CD4-positive, alpha-beta T cell (primary cell): ENCODE results near the gene OTOGL. TPM values are rescaled to one million over a fixed set of nuclear protein-coding genes. Genes with fewer than 3 reads are reported as not detected.

Experiments used
- ATAC-seq: fragments of 200-7000 bp; cut with Tn5 transposase; one replicate; pipeline ENCODE4 v1.10.0; 2022; ENCODE audit warnings: mild to moderate bottlenecking; ENCODE audit not compliant: poor library complexity
- CTCF ChIA-PET: fragments of 350-600 bp; sonication (Branson Sonifier 250); formaldehyde crosslinking; loops from one replicate; lab custom pipeline; 2021; ENCODE audit warnings: antibody characterized with exemption, inconsistent platforms; lab: Charles Lee
- POLR2A ChIA-PET: fragments of 350-600 bp; sonication (Branson Sonifier 250); formaldehyde crosslinking; loops from one replicate; lab custom pipeline; 2021; ENCODE audit warnings: antibody characterized with exemption, inconsistent platforms; lab: Charles Lee
- DNase-seq, 14 experiments: peaks; one replicate each; pipeline ENCODE4 v3.0.0-alpha.2; 2013 to 2020; ENCODE audit warnings: mixed read lengths in 2 of 14
- H3K27ac ChIP-seq, 2 donors: one replicate each; pipeline versions ENCODE4 v1.5.1 to v1.7.0; 2013; ENCODE audit warnings: low read length in 2 of 2, low read depth in 1 of 2, mild to moderate bottlenecking in 1 of 2
- H3K27me3 ChIP-seq, 2 experiments: 1 replicate in 1 of 2; 2 replicates in 1 of 2; pipeline versions ENCODE4 v1.6.1 to v1.7.0; 2013; ENCODE audit warnings: low read length in 2 of 2, control low read depth in 1 of 2, mild to moderate bottlenecking in 1 of 2, moderate library complexity in 1 of 2; ENCODE audit not compliant: insufficient read depth in 2 of 2, control insufficient read depth in 1 of 2
- H3K36me3 ChIP-seq: one replicate; pipeline ENCODE4 v1.6.1; 2013; ENCODE audit warnings: low read length, control low read depth; ENCODE audit not compliant: insufficient read depth
- H3K4me1 ChIP-seq: one replicate; pipeline ENCODE4 v1.6.1; 2013; ENCODE audit warnings: low read length, control low read depth; ENCODE audit not compliant: insufficient read depth
- H3K4me3 ChIP-seq: one replicate; pipeline ENCODE4 v1.5.1; 2013; ENCODE audit warnings: mild to moderate bottlenecking, low read length, moderate library complexity
- H3K9me3 ChIP-seq, 2 experiments: 1 replicate in 1 of 2; 2 replicates in 1 of 2; pipeline versions ENCODE4 v1.6.1 to v1.7.0; 2013; ENCODE audit warnings: low read length in 2 of 2, mild to moderate bottlenecking in 2 of 2, control low read depth in 1 of 2, moderate library complexity in 1 of 2; ENCODE audit not compliant: control insufficient read depth in 1 of 2, insufficient read depth in 1 of 2
- H3K27ac Mint-ChIP-seq: one replicate; pipeline ENCODE4 v1.8.0; 2020; ENCODE audit warnings: mixed read lengths
- H3K27me3 Mint-ChIP-seq: one replicate; pipeline ENCODE4 v1.8.0; 2021; ENCODE audit warnings: mixed read lengths
- H3K36me3 Mint-ChIP-seq: one replicate; pipeline ENCODE4 v1.8.0; 2021; ENCODE audit warnings: low read depth, mixed read lengths
- H3K4me1 Mint-ChIP-seq: one replicate; pipeline ENCODE4 v1.8.0; 2021; ENCODE audit warnings: low read depth, mixed read lengths
- H3K4me3 Mint-ChIP-seq: one replicate; pipeline ENCODE4 v1.8.0; 2020; ENCODE audit warnings: mild to moderate bottlenecking, mixed read lengths
- H3K9me3 Mint-ChIP-seq: one replicate; pipeline ENCODE4 v1.8.0; 2020; ENCODE audit warnings: mixed read lengths
- CTCF ChIP-seq: fragments of 200-600 bp; IDR thresholded peaks from one replicate; pipeline ENCODE4 v1.8.0; 2022; ENCODE audit warnings: antibody characterized with exemption, mild to moderate bottlenecking
- intact Hi-C, 2 experiments: fragments of 100-400 bp; cut with DNase I in 1 of 2; cut with micrococcal nuclease in 1 of 2; formaldehyde crosslinking; loops; one replicate each; pipeline versions ENCODE4 v1.15.1 to v1.9.0; 2023 to 2025; cut with DNase I, micrococcal nuclease
- total RNA-seq, 174 experiments: library from RNA in 2 of 174; stranded (reverse) in 2 of 174; gene quantifications; one replicate each; pipeline ENCODE4 v1.2.3 and lab custom pipeline; 2021 to 2026

The OTOGL gene
- total RNA-seq, 2 experiments from 2014 or later, result not detected

- Mint-ChIP-seq H3K27me3 (peaks cover 27% of the 10 kb centered on the region), H3K9me3 (no peaks in the 10 kb centered on the region), H3K27ac (no peak overlapping the region), H3K4me1 (no peaks in the 10 kb centered on the region), H3K4me3 (no peak overlapping the region), H3K36me3 (no peaks in the 10 kb centered on the region)
- Histone ChIP-seq H3K4me3 (no peak overlapping the region), H3K9me3 (no peaks in the 10 kb centered on the region), H3K4me1 (no peaks in the 10 kb centered on the region), H3K36me3 (no peaks in the 10 kb centered on the region), H3K27ac (no peak overlapping the region), H3K27me3 (no peaks in the 10 kb centered on the region)
- ChIA-PET CTCF (no interaction called here), POLR2A (no interaction called here)
- no peak for TF ChIP-seq CTCF
- DNase-seq (no peak), ATAC-seq (no peak)
- intact Hi-C loops, result no loop called here
Measured at GRCh38 chr12:80162177-80162576, 62.8 kb downstream of the OTOGL start.

- ATAC-seq (no peak), DNase-seq (no peak)
- TF ChIP-seq CTCF, result no peak
- no peaks in the 10 kb centered on the region for H3K27me3 ChIP-seq
- no peaks in the 10 kb centered on the region for H3K9me3 ChIP-seq
- intact Hi-C loops, result no loop called here
- no peaks in the 10 kb centered on the region for H3K4me1 Mint-ChIP-seq
- no peak overlapping the region for H3K4me3 ChIP-seq
- no peak overlapping the region for H3K4me3 Mint-ChIP-seq
- H3K9me3 Mint-ChIP-seq, result no peaks in the 10 kb centered on the region
- ChIA-PET POLR2A (no interaction called here), CTCF (no interaction called here)
- no peaks in the 10 kb centered on the region for H3K4me1 ChIP-seq
- no peak overlapping the region for H3K27ac Mint-ChIP-seq
- H3K36me3 Mint-ChIP-seq, result no peaks in the 10 kb centered on the region
- H3K36me3 ChIP-seq, result no peaks in the 10 kb centered on the region
- peaks cover 3% of the 10 kb centered on the region for H3K27me3 Mint-ChIP-seq
- no peak overlapping the region for H3K27ac ChIP-seq
Measured at GRCh38 chr12:80165746-80166145, 66.4 kb downstream of the OTOGL start.

- no peaks in the 10 kb centered on the region for H3K9me3 ChIP-seq
- H3K4me3 ChIP-seq, result no peak overlapping the region
- Mint-ChIP-seq H3K9me3 (no peaks in the 10 kb centered on the region), H3K36me3 (no peaks in the 10 kb centered on the region), H3K4me1 (no peaks in the 10 kb centered on the region), H3K27ac (no peak overlapping the region), H3K4me3 (no peak overlapping the region), H3K27me3 (peaks cover 3% of the 10 kb centered on the region)
- intact Hi-C loops, result no loop called here
- no peaks in the 10 kb centered on the region for H3K4me1 ChIP-seq
- ATAC-seq, result no peak
- no peaks in the 10 kb centered on the region for H3K36me3 ChIP-seq
- no peaks in the 10 kb centered on the region for H3K27me3 ChIP-seq
- ChIA-PET CTCF (no interaction called here), POLR2A (no interaction called here)
- no peak for DNase-seq
- no peak for TF ChIP-seq CTCF
- no peak overlapping the region for H3K27ac ChIP-seq
Measured at GRCh38 chr12:80166751-80167150, 67.4 kb downstream of the OTOGL start.
